ENCODE results near the gene KIF13A. TPM values are rescaled to one million over a fixed set of nuclear protein-coding genes. Genes with fewer than 3 reads are reported as not detected.
A peak's percentile ranks its signal among the peaks of the same experiment; 100 is the strongest.

The KIF13A gene
- total and polyA plus RNA-seq, 9 of the 15 experiments (the other 6 are each of a cell fraction or from before 2014, with no cell fraction given): 3.6 to 44.3 (median 29.7) TPM

GRCh38 chr6:17869753-17870050 is 117.7 kb downstream of the KIF13A start (continued):
- TF ChIP-seq ELK3 (CRISPR knock-in tag; IDR thresholded peaks at IDR 0.05) (no peak), DACH1 (IDR thresholded peaks at IDR 0.05; ENCODE audit: partially characterized antibody) (no peak), MNT (conservative IDR thresholded peaks at IDR 0.05) (0 out of 4 replicates have a peak, but pooled peaks of 1 of the 2 experiments have one; percentile 2), FOS (IDR thresholded peaks at IDR 0.05; ENCODE audit: extremely low read depth, insufficient read length) (no peak), JUNB (CRISPR knock-in tag; conservative IDR thresholded peaks at IDR 0.05) (no peak), ZNF280B (CRISPR knock-in tag; IDR thresholded peaks at IDR 0.05) (no peak), ZBED1 (IDR thresholded peaks at IDR 0.05) (no peak), ZNF551 (CRISPR knock-in tag; IDR thresholded peaks at IDR 0.05) (no peak), SMARCE1 (IDR thresholded peaks at IDR 0.05) (peak; percentile 87), SPI1 (IDR thresholded peaks at IDR 0.05; ENCODE audit: borderline replicate concordance, low read depth, low read length) (peak; percentile 85), ETV1 (tag; conservative IDR thresholded peaks at IDR 0.05; ENCODE audit: low read depth) (peak; percentile 58; the same call in 1 of the 2 replicates), BHLHE40 (IDR thresholded peaks at IDR 0.05; ENCODE audit: low read length) (no peak), MTF1 (CRISPR knock-in tag; IDR thresholded peaks at IDR 0.05; ENCODE audit: borderline replicate concordance) (no peak), BMI1 (IDR thresholded peaks at IDR 0.05; ENCODE audit: low read length) (no peak), THRA (IDR thresholded peaks at IDR 0.05) (no peak), XRCC4 (IDR thresholded peaks at IDR 0.05; ENCODE audit: extremely low read depth, insufficient read depth, insufficient read length) (no peak), IRF9 (tag; IDR thresholded peaks at IDR 0.05) (no peak), ATF2 (CRISPR knock-in tag; IDR thresholded peaks at IDR 0.05) (no peak)
- TF ChIP-seq, protein P1, sequence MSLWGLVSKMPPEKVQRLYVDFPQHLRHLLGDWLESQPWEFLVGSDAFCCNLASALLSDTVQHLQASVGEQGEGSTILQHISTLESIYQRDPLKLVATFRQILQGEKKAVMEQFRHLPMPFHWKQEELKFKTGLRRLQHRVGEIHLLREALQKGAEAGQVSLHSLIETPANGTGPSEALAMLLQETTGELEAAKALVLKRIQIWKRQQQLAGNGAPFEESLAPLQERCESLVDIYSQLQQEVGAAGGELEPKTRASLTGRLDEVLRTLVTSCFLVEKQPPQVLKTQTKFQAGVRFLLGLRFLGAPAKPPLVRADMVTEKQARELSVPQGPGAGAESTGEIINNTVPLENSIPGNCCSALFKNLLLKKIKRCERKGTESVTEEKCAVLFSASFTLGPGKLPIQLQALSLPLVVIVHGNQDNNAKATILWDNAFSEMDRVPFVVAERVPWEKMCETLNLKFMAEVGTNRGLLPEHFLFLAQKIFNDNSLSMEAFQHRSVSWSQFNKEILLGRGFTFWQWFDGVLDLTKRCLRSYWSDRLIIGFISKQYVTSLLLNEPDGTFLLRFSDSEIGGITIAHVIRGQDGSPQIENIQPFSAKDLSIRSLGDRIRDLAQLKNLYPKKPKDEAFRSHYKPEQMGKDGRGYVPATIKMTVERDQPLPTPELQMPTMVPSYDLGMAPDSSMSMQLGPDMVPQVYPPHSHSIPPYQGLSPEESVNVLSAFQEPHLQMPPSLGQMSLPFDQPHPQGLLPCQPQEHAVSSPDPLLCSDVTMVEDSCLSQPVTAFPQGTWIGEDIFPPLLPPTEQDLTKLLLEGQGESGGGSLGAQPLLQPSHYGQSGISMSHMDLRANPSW (CRISPR knock-in tag; IDR thresholded peaks at IDR 0.05): no peak
